ENCODE results near the gene RBP4. TPM values are rescaled to one million over a fixed set of nuclear protein-coding genes. Genes with fewer than 3 reads are reported as not detected.

RBP4 gene
- not detected in 2 replicates for total RNA-seq (2014; rRNA removed; shearing (Covaris generic))
- not detected in 2 replicates for polyA plus RNA-seq (2014; cell fraction: nucleus; rRNA removed)

DNA sequence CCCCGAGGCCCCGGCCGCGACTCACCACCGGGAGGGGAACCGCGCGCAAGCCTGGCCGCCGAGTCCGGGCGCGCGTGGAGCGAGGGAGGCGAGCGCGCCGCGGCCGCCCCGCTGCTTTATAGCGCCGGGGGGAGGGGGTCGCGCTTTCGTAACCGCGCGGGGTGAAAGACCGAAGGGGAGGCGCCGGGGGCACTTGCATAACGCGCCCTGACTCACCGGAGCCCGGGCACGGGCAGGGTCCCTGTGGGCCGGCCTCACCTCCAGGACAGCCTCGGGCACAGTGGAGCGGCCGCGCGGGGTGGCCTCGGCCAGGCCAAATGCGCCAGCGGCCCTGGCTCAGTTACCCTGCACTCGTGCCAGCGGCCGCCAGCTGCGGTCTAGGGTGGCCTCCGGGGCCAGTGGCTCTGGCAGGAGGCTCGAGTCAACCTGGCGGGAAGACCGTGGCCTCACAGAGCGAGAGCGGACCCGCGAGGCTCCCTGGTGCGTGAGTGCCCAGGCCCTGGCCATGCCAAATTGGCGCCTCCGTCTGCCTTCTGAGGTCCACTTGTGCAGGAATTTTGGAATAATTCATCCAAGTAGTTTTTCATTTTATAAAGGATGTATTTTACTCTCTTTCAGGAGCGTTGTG, at the start of gene RBP4:
RBP4 (minus strand) TSS at position 90 of the 628 bp plus-strand sequence. CDS start 207 bp downstream, outside the sequence.
- no peak for DNase-seq (ENCODE audit: extremely low read depth, low read depth)

GRCh38 chr10:93639791-93640190, 38.8 kb upstream of the RBP4 start:
- DNase-seq (ENCODE audit: extremely low read depth, low read depth) = no peak

DNA sequence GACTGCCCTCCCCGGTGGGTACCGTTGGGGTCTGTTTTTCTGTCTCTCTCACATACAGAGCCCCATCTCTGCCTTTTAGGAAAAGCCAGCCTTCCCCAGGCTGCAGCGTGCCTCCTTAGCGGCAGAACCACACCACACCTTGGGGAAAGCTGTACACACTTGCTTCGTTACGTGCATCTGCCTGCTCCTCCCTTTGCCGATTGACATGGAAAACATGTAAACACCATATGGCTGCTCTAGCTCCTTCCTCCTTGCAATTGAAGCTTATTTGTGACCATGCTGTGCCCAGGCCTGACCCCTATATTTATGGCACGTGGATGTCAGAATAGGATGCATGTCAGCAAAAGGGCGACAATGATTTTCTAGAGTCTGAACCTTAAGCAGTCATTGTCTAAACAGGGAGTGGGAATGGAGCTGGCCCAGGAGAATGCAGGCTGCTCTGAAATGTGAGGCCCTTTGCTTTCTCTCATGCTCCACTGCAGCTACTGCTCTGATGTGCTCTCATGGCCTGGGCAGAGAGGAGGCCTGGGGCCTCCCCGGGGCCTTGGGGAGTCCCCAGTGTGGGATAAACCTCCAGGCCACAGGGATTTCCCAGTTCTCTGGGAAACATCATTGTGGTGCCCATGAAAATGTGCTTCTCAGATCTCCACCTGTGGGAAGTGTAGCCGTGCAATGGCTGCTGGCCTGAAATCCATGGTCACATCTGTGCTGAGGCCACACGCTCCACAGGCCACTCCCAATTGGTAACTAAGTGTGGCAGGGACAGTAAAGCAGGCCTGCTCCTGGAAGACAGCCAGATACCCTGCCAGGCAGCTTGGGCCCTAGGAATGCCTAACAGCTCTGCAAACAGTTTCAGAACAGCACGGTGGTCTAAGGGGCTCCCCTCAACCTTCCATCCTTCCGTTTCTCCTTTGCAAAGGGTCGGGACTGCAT, 29.9 kb upstream of the RBP4 start:
- no peak for DNase-seq (ENCODE audit: extremely low read depth, low read depth)

DNA sequence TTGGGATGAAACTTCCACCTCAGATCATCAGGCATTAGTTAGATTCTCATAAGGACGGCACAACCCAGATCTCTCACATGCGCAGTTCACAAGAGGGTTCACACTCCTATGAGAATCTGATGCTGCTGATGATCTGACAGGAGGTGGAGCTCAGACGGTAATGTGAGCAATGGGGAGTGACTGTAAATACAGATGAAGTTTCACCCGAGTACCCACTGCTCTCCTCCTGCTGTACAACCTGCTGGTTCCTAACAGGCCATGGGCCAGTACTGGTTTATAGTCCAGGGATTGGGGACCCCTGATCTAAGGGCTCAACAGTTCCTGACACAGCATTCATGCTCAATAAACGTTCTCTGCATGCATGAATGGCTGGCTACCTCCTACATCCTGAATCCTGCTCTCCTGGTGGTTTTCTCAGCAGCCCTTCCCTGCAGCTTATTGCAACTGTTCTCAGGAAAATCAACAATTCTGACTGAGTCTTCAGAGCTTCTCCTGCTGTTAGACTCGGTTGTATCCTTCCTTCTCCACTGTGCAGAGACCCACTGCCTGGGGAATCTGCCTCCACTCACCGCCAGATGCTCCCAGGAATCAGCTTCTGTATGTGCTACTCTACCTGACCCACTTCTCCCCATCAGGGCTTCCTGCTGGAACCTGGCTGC, 28.7 kb upstream of the RBP4 start:
- DNase-seq (ENCODE audit: extremely low read depth, low read depth) = no peak

- DNase-seq (ENCODE audit: extremely low read depth, low read depth) = no peak
Measured at GRCh38 chr10:93628858-93629257, 27.8 kb upstream of the RBP4 start.

GRCh38 chr10:93622942-93623341, 21.9 kb upstream of the RBP4 start:
- DNase-seq (ENCODE audit: extremely low read depth, low read depth) = no peak

DNA sequence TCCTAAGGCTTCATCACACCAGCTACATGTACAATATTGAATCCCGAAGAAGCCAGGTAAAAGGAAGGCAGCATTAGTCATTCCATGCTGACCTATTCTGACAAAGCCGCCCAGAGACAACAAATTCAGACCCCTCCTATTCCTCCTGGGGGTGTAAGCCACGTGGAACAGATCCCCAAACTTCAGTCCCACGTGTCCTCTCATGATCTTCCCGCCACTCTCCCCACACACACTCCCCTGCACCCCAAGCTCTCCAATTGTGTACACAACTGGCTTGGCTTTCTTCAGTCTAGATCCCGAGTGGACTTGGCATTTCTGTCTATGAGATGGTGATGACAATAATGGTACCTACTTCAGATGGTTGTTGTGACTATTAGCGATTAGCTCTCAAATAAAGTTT, 19.9 kb upstream of the RBP4 start:
- DNase-seq (ENCODE audit: extremely low read depth, low read depth) = no peak

DNA sequence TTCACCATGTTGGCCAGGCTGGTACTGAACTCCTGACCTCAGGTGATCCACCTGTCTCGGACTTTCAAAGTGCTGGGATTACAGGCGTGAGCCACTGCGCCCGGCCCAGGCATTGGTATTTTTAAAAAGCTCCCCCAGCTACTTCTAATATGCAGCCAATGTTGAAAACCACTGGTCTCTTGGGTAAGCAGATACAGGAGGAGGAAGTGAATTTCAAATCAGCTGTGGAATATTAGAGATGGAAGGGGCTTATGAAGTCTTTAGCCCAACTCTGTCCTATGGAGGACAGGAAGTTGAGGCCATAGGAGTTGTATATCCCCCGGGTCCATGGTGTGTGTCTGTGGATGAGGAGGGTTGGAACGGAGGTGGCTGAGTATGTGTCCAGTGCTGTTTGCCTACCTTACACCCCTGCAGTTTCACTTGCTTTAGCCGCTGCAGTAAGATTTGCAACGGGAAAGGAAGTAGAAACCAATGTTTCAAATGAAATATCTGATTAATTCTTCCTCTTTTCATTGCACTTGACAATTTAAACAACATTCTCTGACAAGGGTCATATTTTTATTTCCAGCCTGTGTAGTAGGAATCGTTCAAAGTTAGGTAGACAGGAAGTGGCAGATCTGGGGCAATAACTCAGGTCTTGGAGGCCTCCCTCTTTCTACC, 14.7 kb upstream of the RBP4 start:
- DNase-seq (ENCODE audit: extremely low read depth, low read depth) = no peak

DNA sequence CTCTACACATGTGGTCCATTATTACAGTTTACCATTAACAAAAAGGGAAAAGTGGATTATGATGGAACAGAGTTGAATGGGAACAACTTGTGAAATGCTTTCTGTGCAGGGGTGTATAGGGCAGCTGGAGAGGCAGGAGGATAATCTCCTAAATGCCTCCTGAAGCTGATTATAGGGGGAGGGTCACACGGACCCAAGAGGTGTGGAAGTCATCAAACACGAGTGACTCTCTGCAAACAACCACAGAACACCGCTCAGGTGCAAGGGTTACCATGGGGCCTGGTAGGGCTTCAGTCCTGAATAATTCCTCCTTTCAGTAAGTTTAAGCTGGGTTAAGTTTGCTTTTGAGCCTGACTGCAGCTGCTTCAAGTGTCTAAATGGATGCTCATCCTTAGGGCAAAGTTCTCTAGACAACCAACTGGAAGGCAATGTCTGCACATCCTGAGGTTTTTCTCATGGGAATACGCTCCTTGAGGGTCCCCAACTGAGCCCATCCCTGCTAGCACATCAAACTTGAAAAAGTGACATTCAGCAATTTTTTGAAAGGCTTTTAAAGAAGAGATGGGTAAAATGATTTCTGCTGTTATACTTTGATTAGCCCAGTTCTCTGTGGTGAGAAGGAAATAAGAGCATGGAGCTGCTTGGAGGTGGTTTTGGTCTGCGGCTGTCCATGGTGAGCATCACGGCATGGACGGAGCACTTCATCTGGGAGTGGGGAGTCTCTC, 13.2 kb upstream of the RBP4 start:
- DNase-seq (ENCODE audit: extremely low read depth, low read depth) = no peak

DNA sequence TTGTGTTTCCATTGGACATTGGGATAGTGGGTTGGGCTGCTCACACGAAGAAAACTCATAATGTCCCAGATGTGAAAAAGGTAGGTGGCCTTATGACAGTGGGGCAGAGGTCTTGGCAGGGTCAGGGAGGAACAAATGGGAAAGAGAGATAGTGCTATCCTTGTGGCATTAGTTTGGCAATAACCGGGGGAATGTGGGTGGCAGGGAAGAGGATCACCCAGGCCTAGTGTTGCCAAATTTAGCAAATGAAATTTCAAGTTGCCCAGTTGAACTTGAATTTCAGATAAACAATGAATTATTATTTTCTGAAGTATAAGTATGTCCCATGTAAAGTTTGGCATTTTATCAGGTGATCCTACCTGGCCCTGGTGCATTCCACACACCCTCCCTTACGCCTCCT, 12.1 kb upstream of the RBP4 start:
- no peak for DNase-seq (ENCODE audit: extremely low read depth, low read depth)

DNA sequence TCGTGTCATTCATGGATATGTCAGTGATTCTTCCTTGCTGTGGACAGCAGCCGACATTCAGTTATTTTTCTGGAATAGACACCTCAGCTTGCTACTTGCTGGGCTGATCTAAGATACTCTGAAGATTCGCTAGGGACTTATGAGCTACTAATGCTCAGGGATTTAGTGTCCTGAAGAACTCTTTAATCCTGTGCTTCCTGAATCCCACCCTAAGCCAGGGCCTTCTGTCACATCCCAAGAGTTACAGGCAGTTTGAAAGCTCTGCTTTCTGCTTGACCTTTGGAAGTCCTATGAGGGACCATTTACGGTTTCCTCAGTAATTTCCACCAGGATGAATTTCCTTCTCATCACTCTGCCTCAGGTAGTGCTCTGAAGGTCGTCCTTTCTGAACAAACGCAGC, 11.3 kb upstream of the RBP4 start, which contains the start of gene PDE6C:
PDE6C (plus strand) TSS at position 227 of the 400 bp plus-strand sequence. CDS start 189 bp downstream, outside the sequence.
- DNase-seq (ENCODE audit: extremely low read depth, low read depth) = no peak

DNA sequence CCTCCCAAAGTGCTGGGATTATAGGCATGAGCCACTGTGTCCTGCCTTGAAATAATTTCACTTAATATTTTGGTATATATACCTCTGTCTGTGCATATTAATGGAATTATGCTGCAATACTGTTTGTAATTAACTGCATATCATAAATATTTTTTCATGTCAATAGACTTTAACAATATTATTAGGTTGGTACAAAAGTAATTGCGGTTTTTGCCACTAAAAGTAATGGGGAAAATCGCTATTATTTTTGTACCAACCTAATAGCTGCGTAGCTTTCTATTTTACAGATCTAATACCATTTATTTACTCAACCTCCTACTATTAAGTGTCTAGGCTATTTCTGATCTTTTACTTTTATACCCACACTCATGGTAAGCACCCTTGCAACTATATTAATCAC, 7.4 kb upstream of the RBP4 start:
- DNase-seq (ENCODE audit: extremely low read depth, low read depth) = no peak

GRCh38 chr10:93604146-93604545, 3.1 kb upstream of the RBP4 start:
- no peak for DNase-seq (ENCODE audit: extremely low read depth, low read depth)

DNA sequence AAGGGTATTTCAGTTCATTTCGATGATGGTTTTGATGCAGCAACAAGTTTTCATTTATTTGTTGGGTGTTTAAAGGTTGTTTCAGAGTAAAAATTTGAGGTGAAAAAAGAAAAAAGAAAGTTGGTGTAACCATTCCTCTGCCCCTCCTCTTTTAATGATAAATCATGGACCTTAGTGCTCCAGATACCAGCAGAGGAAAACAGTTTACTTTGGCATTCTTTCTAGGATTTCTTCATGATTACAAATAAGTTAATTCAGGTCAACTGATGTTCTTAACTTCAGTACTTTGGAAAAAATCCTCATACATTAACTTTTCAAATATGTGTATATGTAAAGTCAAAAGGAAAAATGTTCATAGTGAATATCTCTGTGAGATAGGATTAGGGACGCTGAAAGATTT, 2.0 kb upstream of the RBP4 start:
- DNase-seq (ENCODE audit: extremely low read depth, low read depth) = no peak

GRCh38 chr10:93601774-93602162, 733 bp upstream of the RBP4 start:
- DNase-seq (ENCODE audit: extremely low read depth, low read depth) = no peak

GRCh38 chr10:93600446-93601145, 439 bp downstream of the RBP4 start:
- DNase-seq (ENCODE audit: extremely low read depth, low read depth) = no peak

DNA sequence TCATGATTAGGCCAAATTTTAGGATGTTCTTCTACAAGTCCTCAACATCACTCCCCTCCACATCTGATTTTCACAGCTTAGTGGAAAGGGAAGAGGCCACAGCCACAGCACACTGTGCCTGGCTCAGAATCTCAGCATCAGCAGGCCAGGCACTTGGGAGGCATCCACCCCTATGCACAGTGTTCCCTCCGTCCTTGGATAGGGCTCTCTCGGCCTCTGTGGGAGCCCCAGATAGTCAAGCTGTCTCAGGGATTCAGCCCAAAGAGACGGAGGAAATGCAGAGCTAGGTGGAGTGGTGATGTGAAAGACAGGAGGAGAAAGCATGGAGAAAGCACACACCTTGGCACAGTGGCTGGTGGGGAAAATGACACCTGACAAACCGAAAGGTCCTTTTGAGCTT, 1.3 kb downstream of the RBP4 start:
- DNase-seq (ENCODE audit: extremely low read depth, low read depth) = no peak

- no peak for DNase-seq (ENCODE audit: extremely low read depth, low read depth)
Measured at GRCh38 chr10:93599335-93599734, 1.7 kb downstream of the RBP4 start.

DNA sequence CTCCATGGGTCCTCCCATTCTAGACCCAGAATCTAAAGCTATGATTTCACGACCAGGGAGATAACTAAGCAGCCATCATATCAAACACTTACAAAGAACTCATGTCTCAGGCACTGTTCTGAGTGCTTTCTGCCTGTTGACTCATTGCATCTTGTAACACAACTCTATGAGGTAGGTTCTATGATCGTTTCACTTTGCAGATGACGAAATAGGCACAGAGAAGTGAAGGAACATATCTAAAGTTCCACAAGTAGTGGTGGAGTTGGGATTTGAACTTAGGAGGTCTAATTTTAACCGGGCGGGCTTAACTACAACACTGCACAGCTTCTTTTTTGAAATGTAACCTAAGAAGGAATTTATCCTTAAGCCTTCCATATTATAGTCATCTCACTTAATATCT, 2.9 kb downstream of the RBP4 start:
- DNase-seq (ENCODE audit: extremely low read depth, low read depth) = no peak

Measured in NCI-H460 (cell line).